Activated CD4-positive, alpha-beta T cell treated with anti-CD3 and anti-CD28 coated beads, Interleukin-2, amount 50 U/mL, for 16 hours (primary cell): ENCODE data around the gene OR8B2.
"Not testable (repeated sequence)": the region's sequence is repeated elsewhere in the genome, so short reads cannot be mapped to it uniquely, and the experiment has no call there.

Experiments
- DNase-seq: peaks from one replicate; pipeline ENCODE4 v3.0.0-alpha.2; 2020

Gene OR8B2, protein sequence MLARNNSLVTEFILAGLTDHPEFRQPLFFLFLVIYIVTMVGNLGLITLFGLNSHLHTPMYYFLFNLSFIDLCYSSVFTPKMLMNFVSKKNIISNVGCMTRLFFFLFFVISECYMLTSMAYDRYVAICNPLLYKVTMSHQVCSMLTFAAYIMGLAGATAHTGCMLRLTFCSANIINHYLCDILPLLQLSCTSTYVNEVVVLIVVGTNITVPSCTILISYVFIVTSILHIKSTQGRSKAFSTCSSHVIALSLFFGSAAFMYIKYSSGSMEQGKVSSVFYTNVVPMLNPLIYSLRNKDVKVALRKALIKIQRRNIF

DNA sequence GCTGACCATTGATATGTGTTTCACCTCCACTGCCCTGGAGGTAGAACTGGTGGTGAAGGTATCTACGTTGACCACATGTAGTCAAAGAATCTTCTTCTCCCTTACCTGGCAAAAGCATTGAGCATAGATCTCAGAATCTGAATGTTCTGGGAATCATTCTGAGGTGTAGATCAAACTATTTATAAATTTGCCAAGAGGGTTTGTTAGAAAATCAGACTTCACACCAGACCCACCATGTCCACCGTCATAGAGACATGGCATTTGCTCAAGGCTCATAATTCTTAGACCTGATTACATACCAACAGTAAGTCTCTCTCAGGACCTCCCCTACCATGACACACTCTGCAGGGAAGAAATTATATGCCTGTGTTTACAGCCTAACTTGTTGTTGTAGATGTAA is at the start of gene OR8B2:
OR8B2 (minus strand) TSS at position 101 of the 400 bp plus-strand sequence. CDS start 1,156 bp downstream, outside the sequence.
- no peak for DNase-seq

DNA sequence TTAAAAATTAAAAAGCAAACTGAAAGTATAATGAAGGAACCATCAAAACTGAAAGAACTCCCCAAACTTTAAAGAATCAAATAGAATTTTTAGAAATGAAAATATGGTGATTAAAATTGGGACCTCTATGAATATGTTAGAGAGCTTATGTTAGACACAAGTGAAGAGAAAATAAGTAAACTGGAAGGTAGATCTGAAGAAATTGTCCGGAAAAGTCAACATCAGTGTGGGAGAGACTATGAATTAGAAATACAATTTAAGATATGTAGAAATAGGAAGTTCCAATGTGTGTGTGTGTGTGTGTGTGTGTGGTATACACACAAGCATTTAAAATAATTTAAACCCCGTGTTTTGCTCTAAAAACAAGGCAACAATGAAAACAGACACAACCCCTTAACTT is 45.3 kb upstream of the OR8B2 start:
- DNase-seq: no peak

DNA sequence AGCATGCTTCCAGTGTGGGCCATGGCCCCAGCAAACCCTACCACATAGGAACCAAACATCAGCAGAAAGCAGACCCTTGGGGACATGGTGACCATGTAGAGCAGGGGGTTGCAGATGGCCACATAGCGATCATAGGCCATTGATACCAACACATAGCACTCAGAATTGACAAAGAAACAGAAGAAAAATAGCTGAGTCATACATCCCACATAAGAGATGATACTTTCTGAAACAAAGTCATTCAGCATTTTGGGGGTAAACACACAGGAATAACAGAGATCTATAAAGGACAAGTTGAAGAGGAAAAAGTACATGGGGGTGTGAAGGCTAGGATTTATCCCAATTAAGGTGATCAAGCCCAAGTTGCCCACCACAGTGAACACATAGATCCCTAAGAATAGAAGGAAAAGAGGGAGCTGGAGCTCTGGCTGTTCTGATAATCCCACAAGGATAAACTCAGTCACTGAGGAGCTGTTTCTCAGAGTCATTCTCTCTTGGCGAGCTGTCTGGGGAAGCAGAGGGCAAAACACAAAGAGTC is 40.2 kb upstream of the OR8B2 start, which contains the start of gene OR8B4:
OR8B4 (minus strand) TSS at position 488 of the 538 bp plus-strand sequence; CDS start at position 488, 0 bp downstream.
- no peak for DNase-seq

DNA sequence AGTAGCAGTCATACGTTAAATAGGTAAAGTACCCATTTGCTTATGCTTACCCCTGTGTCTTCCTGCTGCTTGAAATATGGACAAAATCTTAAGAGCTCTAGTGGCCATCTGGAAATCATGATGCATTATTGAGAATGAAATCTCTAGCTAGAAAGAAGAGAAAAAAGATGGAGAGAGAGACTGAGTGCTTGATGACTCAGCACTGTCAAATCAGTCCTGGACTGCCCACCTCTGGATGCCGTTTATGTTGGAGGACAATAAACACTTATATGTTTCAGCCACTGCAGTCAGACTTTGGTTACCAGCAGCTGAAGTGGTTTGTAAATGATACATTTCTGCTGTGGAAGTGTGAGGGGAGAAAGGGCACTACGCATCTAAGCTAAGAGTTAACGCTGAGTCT is 36.7 kb upstream of the OR8B2 start:
- DNase-seq: no peak

DNA sequence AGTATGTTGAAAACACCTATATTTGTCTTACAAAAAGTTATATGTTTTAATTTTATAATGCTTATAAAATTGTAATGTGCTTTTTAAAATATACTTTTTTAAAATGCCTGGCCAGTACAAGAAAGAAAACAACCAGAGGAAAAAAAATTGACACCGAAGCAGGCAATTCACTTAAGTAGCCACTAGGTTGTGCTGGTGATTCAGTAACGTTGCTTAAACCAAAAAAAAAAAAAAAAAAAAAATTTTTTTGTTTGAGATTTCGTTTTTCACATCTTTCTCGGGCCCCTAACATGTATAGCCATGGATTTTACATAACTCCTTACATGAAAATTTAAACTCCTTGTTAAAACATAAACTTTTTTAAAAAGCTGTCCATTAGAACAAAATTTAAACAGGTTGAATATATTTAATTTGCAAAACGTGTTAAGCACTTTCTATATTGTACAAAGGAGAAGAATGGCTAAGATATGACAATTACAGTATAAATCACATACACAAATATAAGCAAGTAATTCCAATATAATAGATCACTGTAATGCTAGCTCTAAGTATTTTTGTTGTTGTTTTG is 31.1 kb upstream of the OR8B2 start:
- DNase-seq: peak; percentile 12

DNA sequence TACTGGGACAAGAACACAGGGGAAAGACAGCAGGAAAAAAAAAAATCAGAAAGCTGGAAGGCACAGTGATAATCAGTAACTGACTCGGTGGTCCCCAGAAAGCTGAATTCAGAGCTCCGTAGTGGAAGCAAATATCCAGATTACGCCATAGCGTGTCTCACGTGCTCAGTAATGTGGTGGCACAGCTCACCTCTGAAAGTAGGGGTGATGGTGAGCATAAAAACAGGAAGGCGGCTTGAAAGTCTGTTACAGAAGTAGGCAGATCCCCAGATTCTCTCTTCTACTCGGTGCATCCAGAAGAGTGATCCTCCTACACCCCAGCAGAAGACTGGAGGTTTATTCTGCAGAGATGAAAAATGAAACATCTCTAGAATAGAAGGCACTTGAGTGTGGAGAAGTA is 25.6 kb upstream of the OR8B2 start:
- DNase-seq: no peak

DNA sequence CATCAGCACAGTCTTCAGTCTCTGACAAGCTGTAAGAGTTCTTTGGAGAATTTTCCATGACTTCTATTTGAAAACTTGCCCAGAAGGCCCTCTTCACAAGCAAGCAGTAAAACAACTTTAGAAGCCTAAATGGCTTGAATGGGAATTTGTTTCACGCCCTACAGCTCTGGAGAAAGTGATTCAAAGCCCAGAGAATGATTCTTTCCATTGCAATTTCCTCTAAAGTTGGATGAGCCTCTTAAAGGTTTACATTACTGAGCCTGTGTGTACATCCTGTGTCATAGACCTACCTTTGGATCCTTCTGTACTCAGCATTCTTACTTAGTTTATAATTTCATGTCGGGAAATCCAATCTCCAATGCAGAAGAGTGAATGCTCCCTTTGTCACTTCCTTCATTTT is 21.3 kb upstream of the OR8B2 start:
- no peak for DNase-seq

DNA sequence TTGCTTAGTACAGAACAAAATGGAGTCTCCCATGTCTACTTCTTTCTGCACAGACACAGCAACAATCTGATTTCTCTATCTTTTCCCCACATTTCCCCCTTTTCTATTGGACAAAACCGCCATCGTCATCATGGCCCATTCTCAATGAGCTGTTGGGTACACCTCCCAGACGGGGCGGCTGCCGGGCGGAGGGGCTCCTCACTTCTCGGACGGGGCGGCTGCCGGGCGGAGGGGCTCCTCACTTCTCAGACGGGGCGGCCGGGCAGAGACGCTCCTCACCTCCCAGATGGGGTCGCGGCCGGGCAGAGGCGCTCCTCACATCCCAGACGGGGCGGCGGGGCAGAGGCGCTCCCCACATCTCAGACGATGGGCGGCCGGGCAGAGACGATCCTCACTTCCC is 18.9 kb upstream of the OR8B2 start:
- not testable (repeated sequence) for DNase-seq

DNA sequence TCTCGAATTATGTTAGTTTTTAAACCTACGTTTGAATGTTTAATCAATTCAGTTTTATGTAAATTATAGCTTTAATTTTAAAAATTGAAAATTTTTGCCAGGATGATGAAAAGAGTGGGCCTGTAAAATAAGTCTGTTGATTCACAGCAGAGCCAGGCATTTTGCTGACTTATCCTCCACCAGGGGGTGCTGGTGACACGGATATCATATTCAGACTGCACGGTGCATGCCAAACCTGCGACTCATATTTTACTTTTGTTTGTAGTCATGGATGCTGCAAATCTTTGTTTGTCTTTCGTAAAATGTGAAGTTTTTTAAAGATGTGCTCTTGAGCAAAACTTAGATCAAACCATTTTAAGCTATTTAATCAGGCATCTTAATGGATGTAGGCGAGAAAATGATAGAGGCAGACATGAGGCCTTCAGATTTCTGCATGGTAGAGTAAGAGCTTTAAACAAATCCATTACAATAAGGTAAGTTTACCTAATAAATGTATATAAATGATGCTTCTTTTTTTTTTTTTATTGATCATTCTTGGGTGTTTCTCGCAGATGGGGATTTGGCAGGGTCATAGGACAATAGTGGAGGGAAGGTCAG is 18.1 kb upstream of the OR8B2 start:
- peak; percentile 83 for DNase-seq

DNA sequence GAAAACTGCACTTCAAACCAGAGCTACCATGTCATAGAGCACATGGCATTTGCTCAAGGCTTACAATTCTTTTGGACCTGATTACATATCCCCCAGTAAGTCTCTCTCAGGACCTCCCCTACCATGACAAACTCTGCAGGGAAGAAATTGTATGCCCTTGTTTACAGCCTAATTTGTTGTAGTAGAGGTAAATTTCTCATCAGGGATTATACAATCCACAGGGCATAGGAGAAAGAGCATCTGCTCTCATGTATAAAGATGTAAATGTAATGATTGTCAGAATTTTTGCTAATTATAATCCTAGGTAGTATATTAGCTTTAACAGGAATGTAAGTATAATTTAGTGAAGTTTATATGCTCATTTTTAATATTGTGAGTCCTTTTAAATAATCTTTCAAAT is 14.6 kb upstream of the OR8B2 start, which contains the start of gene OR8B3:
OR8B3 (minus strand) TSS at position 101 of the 400 bp plus-strand sequence. CDS start 1,673 bp downstream, outside the sequence.
- no peak for DNase-seq

DNA sequence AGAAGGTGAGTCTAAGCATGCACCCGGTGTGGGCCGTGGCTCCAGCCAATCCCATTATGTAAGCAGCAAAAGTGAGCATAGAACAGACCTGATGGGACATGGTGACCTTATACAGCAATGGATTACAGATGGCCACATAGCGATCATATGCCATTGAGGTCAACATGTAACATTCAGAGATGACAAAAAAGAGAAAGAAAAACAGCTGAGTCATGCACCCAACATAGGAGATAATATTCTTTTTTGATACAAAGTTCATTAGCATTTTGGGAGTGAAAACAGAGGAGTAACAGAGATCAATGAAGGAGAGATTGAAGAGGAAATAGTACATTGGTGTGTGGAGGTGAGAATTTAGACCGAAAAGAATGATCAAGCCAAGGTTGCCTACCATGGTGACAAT is 12.5 kb upstream of the OR8B2 start:
- DNase-seq: not testable (repeated sequence)

DNA sequence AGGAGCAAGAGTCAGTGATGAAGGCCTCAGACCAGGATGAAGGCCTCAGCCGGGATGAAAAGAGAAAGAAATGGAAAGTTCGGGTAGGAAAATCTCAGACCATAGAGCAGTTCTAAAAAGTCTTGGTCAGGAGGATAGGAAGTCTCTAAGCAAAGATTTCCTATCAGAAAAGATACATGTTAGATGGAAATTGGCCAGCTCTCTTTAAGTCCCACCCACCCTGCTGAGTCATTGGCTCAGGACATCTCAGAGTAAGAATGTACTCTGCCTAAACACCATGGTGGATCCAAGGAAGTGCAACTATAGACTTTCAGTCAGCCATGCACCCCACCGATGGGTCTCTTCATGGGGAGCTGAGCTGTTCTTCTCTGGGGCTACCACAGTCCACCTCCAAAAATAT is 10.1 kb upstream of the OR8B2 start:
- no peak for DNase-seq

DNA sequence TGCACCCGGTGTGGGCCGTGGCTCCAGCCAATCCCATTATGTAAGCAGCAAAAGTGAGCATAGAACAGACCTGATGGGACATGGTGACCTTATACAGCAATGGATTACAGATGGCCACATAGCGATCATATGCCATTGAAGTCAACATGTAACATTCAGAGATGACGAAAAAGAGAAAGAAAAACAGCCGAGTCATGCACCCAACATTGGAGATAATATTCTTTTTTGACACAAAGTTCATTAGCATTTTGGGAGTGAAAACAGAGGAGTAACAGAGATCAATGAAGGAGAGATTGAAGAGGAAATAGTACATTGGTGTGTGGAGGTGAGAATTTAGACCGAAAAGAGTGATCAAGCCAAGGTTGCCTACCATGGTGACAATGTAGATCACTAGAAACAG is 1.4 kb downstream of the OR8B2 start:
- DNase-seq: not testable (repeated sequence)

DNA sequence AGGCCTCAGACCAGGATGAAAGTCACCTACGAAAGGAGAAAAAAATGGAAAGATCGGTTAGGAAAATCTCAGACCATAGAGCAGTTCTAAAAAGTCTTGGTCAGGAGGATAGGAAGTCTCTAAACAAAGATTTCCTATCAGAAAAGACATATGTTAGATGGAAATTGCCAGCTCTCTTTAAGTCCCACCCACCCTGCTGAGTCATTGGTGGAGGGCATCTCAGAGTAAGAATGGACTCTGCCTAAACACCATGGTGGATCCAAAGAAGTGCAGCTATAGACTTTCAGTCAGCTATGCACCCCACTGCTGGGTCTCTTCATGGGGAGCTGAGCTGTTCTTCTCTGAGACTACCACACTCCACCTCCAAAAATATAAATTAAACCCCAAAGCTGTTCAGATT is 3.7 kb downstream of the OR8B2 start:
- no peak for DNase-seq

DNA sequence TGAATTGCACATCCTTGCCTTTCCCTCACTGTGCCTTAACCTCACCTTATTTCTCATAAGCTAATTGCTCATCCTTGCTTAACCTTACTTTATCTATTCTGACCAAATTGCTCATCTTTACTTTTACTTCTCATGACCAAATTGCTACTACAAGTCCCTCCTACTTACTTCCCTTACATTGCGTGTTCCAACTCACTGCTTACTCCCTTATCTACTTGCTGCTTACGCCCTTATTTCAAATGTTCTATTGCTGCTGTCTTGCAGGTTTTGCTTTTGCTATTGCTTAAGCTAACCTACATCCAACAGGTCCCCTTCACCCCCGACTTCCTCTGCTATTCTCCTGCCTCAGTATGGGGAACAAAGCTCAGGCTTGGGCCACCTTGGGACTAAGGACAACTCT is 8.0 kb downstream of the OR8B2 start:
- DNase-seq: no peak

DNA sequence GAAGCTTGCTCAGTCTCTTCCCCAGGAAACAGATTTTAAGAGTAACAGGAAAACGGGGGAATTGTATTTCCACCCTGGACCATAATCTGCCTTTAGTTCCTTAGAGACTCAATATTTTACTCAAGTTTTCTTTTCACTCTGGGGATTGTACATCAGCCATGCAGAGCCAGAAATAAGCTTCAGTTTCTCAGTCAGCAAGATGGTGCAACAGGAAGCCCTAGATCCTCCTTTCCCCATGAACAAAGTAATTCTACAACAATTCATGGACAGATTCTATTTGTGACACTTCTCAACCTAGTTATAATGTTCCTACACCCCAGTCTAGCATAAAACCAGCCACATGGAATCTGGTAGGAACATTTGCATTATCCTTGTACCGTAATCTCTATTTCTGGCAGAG is 24.7 kb downstream of the OR8B2 start:
- DNase-seq: no peak

DNA sequence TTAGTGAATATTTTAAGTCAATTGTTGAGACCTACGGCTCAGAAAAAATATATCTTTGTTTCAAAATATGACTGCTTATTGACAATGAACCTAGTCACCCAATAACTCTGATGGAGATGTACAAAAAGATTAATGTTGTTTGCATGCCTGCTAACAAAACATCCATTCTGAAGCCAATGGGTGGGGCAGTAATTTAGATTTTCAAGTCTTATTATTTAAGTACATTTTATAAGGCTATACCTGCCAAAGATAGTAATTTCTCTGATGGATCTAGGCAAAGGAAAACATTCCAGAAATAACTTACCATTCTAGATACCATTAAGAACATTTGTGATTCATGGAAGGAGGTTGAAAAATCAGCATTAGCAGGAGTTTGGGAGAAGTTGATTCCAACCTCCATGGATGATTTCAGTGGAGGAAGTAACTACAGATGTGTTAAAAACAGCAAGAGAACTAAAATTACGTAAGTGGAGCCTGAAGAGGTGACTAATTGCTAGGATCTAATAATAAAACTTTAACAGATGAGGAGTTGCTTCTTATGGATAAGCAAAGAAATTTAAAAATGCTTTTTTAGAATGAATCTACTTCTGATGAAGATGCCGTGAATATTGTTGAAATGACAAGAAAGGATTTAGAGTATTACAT is 37.9 kb downstream of the OR8B2 start:
- DNase-seq: no peak

DNA sequence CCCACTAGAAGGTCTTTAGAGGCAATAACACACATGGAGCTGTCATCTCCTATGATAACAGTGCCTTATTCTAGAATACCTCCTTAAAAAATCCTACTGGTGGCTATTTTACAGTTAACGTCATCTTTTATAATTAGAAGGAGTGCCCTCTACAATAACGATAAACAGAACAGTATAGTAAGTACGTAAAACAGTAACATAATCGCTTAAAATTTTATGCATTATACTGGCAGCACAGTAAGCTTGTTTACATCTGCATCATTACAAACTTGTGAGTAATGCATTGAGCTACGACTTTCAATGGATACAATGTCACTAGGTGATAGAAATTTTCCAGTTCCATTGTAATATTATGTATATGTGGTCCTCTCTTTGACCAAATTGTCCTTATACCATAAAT is 40.0 kb downstream of the OR8B2 start:
- DNase-seq: no peak

DNA sequence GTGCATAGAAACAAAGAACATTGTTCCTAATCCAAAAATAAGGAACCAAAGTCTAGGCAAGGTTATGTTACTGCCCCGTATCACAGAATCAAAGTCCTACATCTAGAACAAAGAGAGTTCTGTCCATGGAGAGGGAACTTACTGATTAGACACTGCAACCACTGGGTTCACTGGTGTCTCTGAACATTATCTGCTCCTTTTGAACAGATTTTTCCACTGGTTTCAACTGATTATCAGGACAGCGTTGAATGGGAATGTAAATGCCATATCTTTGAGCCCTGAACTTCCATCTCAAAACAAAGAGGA is 44.2 kb downstream of the OR8B2 start:
- no peak for DNase-seq

DNA sequence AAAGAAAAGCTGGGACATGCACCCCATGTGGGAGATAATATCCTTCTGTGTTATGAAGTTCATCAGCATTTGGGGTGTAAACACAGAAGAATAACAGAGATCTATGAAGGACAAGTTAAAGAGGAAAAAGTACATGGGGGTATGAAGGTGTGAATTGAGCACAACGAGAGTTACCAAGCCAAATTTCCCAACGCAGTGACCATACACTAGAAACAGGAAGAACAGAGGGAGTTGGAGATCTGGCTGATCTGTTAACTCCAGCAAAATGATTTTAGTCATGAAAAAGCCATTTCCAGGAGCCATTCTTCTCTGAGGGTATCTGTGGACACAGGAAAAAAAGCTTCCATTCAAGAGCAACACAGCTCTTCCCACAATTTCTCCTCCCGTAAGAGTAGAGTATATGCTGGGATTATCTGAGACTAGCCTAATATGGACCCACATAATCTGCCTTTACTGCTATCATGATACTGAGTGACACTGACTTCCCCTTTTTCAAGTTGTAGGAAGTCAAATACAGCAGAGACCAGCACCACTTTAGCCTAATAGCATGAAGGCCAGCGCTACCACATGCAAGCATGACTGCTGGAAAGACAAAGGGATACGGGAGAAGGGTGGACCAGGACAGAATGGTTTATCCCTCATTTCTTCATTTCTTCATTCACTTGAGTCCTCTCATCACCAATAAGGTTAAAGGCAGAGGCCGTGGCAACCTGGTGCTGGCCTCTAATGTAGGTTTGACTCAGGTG is 44.7 kb downstream of the OR8B2 start:
- DNase-seq: no peak
